ENCODE data around the gene COL19A1. TPM values are rescaled to one million over a fixed set of nuclear protein-coding genes. Genes with fewer than 3 reads are reported as not detected.

Gene COL19A1
- total RNA-seq, 1 donor from 2014 or later: 1.4 TPM

DNA sequence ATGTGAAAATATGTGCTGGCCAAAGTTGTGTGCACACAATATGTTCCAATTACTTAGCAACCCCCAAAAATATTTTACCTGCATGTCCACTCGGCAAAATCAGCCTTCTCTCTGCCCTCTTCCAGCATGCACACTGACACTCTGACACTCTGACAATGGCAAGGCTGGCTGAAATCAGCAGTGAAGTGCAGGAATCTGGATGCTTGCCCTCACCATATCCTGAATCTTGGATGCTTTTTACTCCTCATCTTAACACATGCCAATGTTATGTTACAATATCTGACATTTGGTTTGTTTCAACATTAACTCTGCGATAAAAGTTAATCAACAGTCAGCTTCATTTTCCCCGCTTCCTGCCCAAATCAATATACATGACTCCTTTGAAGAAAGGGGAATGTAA is 233.4 kb downstream of the COL19A1 start:
- intact Hi-C loops (cut with micrococcal nuclease): no loop called here

DNA sequence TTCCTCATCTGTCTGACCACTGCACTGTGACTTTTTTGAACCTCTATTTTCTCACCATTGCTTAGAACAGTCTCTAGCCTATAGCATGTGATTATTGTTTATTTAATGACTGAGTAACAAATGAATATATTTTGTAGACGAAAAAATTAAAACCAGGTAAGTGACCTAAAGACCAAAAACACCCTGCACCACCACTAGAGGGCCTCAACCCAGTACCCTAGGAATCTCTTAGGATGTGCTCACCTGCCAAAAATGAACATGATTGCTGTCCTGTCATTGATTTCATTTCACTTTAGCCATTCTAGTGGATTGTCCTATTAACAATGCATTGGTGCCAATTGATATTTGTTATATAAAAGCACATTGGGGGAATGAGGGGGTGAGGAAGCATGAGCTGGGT is 237.4 kb downstream of the COL19A1 start:
- DNase-seq: no peak
- ATAC-seq: no peak
- intact Hi-C loops (cut with micrococcal nuclease): no loop called here

More for the DNA sequence above, 233.4 kb downstream of the COL19A1 start:
- DNase-seq (no peak), ATAC-seq (no peak)

DNA sequence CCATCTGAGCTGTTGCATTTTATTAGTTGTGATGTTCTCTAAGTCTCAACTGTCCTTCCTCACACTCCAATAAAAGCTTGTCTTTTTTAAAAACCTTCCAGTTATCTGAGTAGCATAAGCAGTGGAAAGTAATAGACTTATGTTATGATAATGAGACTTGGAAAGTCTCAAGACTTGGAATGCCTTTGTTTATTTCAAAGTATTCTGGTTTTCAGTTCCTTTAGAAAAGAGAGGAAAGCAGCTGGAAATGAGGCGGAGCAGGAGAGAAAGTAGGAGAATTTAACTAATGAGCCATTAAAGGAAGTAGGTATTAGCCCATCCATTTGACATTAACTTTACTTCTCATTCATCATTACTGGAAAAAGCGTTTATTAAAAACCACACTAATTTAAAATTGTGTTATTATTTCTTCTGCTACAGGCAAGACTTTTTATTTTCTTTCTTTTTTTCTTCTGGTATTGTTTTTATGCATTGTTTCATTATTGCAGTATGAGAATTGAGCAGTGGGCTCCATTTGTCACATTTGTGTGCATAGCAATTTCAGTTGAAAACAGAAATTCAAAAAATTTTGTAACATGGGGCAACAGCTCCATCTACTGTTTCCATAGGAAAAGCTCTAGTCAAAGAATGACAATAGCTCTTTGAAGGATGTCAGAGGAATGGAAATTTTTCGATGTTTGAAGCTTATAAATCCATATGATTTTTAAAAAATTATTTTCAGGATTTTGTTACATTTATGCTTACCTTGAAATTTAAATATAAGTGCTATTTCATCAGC is 241.7 kb downstream of the COL19A1 start:
- DNase-seq (no peak), ATAC-seq (no peak)
- intact Hi-C loops (cut with micrococcal nuclease): loop anchor here (5.0 kb wide), 2 partner anchors 271 to 381 kb away; no protein-coding TSS in a partner anchor

DNA sequence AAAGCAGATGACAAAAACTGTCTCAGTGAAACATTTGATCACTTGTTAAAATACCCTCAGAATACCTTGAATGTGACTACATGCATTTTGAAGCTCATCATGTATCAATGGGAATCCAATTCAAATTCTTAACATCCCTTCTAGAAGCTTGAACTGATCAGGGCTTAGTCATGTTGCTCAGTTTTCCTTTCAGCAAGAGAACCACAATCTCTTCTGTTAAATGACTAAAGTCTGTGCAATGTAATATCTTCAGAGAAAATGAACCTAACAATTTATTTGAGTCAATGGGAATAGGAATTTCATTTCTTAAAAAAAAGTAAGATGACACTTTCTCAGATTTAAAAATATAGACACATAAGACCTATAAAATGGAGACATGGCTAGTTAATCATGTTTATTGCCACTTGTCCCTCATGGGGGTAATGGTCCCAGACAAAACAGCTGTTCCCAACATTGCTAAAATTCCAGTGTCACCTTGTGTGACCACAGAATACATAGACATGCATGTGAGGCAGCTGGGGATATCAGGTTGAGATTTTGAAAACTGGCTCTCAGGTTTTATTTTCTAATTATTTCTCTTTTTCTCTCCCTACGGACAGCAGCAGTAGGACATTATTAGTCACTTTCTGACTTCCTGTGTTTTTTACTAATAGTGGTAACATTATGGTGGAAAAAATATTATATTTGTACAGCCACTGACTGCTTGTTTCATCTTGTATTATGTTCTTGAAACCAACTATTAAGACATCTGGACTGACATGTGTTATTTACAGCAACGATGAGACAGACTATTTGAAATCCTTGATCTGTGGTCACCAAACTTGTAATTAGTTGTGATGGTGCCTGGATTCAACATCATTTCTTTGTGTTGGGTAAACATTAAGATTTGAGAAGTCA is 244.0 kb downstream of the COL19A1 start:
- ATAC-seq (no peak), DNase-seq (no peak)
- intact Hi-C loops (cut with micrococcal nuclease): no loop called here

DNA sequence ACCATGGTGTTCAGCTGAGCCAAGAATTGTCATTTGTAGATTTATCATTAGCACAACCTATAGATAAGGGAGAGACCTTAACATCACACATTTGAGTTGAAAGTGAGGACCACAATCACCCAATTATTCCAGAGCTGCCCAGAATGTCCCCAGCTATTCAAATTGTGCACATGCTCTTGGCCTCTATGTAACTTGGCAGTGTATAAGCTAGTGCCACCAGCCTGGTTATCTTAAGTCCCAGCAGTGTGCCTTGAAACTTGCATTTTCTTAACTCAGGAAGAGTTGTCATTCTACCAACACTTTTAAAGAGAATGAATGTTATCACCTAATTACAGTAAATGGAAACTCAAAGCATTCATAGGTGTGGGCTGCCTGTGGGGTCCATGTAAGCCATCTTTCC is 245.4 kb downstream of the COL19A1 start:
- intact Hi-C loops (cut with micrococcal nuclease): no loop called here
- ATAC-seq: no peak
- DNase-seq: no peak

DNA sequence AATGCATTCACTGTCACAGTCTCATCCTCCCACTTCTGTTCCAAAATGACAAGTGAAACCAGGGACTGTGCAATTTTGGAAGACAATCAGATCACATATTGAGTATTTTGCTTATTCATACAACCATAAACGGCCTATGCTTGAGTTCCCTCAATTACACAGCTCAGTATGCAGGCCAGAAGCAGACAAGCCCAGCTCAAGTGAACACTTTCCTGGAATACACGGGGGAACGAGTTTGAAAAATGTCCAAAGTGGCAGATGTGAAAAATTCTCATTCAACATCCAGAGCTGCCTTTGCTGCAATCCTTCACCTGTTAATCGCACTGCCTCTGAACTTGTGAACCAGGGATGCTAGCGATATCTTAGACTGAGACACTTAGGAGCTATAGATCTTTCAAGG is 246.4 kb downstream of the COL19A1 start:
- ATAC-seq (peak; percentile 64), DNase-seq (no peak)
- intact Hi-C loops (cut with micrococcal nuclease): no loop called here

DNA sequence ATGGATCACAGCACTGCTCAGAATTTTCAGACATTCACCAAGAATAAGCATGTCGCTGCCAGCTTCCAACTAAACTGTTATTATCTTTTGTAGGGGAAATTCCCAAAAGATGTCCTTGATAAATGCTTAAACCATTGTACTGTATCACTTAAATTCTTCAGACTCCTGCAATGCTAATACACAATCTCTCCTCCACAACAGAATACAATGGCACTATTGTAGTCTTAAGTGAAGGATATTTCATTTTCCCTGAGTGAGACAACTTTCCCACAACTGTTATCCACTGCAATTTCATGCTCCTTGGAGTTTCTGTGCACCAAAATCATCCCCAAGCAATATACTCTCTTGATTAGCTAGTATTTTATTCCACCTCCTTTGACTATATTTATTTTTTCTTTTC is 246.8 kb downstream of the COL19A1 start:
- intact Hi-C loops (cut with micrococcal nuclease): no loop called here
- DNase-seq (no peak), ATAC-seq (no peak)

DNA sequence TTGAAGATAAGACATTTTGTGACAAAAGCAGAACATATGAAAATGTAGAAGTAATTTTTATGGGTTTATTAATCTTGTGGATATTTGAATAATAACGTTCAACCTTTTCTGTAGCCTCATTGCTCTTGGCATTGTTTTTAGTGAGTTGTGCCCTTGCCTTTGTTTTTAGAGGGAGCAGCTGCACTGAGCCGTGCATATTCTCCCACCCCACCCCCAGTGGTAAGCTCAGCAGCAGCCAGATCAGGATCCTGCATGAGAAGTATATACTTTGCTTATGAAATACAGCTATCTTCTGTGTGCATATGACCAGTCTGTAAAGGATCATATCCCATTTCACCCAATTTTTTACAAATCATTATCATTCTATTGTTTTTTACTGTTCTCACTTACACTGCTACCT is 252.3 kb downstream of the COL19A1 start:
- intact Hi-C loops (cut with micrococcal nuclease): no loop called here
- DNase-seq: no peak
- ATAC-seq: no peak

DNA sequence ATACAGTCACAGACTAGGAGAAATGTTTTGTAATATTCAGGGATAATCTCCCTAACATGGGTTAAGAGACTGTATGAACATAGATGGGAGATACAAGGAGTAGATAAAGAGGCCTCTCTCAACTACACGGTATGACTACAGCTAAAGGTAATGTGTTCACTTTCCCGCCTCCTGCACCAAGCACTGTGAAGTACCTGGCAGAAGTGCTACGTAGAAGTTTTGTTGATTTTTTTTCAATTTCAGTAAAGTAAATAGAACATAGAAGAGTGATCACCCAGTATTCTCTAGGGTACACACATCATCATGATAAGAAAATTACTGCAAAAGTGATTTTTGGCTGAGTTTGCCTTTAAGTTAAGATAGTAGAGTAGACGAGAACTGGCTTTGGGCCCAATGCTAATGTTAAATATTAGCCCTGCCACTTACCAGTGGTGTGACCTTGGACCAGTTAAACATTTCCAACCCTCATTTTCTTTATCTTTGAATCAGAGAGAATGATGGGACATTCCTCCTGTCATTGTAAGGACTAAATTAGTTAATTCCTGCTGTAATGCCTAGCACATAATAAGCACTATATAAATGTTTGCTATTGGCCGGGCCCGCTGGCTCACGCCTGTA is 253.0 kb downstream of the COL19A1 start:
- intact Hi-C loops (cut with micrococcal nuclease): no loop called here
- ATAC-seq (no peak), DNase-seq (no peak)

DNA sequence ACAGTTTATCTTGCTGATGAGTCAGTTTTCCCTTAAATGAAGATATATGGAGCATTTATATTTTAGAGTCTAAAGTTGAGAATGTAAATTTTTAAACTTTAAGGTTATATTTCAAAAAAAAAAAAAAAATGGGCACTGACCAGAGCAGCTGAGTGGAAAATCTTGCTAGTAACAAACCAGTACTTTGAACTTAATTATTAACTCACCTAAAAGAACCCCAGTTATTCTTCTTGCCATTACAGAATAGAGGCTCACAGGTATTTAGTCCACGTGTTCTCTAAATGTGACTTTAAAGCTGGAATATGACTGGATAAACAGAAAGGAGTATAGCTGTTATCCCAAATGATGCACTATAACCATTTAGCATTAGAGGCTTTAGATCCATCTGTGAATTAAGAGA is 258.1 kb downstream of the COL19A1 start:
- DNase-seq (no peak), ATAC-seq (no peak)
- intact Hi-C loops (cut with micrococcal nuclease): no loop called here

DNA sequence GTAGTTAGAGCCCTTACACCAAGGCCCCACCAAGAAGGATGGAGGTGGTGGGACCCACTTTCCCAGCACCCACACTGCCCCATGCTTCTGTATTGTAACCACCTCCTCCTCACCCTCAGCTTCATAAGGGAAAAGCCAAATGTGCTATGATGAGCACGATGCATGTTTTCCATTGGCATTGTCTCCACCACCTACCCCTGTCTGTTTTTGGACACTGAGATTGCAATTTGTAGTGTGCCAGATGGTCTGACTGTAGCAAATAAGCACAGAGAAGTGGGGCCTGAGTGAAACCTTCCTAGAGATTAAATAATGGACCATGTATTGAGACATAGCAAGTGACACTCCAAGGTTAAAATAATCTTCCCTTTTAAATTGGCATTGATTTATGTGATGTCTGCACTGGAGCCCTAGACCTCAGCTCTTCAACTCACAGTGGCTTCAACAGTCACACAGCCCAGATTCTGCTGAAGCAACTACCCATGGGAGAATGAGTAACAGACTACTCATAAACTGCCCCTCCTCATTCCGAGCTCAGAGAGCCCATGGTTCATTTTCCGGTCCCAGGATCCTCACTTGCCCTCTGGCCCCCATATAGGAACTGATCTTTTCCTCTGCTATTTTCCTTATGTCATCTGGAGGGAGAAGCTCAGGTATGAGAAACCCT is 258.7 kb downstream of the COL19A1 start:
- DNase-seq: no peak
- intact Hi-C loops (cut with micrococcal nuclease): no loop called here
- ATAC-seq: peak; percentile 78

DNA sequence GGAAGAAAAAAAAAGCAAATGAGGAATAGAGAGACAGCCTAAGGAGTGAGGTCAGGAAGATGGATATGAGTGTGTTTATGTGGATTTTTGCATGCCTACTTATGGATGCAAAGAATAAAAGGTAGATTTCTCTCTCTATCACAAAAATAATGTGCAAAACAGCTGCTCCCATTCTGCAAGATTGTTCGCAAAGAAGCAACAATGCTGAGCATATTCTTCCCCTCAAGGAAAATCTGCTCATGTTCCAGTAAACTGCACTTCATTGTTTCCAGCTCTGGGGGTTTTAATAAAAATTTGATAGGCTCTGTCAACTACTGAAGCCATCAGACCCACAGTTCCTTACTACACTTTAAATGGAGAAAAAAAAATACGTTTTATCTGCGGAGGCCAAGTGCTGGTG is 259.2 kb downstream of the COL19A1 start:
- DNase-seq (no peak), ATAC-seq (no peak)
- intact Hi-C loops (cut with micrococcal nuclease): no loop called here

DNA sequence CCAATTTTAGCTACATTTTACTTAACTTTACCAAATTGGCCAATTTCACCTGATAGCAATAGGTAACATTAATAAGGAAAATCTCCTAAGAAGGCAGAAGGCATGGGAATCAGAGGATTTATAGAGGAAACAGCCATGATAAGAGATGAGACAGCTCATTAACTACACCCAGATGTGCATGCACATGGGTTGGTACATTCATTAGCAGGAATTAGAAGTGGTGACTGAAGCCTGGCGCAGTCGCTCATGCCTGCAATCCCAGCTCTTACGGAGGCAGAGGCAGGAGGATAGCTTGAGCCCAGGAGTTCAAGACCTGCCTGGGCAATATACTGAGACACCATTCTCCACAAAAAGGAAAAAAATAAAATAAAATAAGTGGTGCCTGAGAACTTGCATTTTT is 263.0 kb downstream of the COL19A1 start:
- ATAC-seq: no peak
- intact Hi-C loops (cut with micrococcal nuclease): no loop called here
- no peak for DNase-seq

DNA sequence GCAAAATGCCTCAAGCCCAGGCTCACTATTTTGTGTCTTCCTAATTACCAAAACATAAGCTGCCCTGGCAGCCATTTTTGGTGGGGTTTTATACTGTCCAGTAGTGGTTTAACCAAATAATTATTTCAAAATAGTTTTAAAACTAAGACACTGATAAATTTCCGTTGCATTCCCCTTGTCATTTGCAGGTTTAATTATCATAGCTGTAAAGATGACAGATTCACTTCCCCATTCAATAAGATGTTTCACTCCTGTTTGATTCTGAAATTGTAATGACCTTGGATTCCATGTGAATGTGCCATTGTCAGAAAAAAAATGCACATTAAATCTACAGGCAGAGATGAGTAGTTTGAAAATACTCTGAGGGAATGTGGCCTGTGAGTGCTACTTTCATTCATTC is 264.5 kb downstream of the COL19A1 start:
- intact Hi-C loops (cut with micrococcal nuclease): no loop called here
- ATAC-seq: no peak
- DNase-seq: no peak

DNA sequence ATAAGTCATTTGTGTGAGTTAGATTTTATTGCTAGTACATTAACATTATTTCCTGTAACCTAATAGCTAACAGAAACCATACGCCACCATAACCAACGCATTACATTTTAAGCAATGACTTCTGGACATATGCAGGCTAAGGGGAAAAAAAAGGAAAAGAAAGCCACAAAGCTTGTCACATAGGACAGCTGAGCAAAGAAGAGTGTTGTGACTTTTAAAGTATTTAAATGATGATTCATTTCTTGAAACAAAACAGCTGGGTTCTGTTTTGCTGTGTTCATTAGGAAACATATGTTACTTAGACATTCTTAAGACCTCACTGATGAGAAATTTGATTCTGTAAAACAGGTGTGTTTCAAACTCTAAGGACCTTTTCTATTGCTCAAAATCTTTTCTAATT is 265.2 kb downstream of the COL19A1 start:
- DNase-seq (no peak), ATAC-seq (no peak)
- intact Hi-C loops (cut with micrococcal nuclease): no loop called here

DNA sequence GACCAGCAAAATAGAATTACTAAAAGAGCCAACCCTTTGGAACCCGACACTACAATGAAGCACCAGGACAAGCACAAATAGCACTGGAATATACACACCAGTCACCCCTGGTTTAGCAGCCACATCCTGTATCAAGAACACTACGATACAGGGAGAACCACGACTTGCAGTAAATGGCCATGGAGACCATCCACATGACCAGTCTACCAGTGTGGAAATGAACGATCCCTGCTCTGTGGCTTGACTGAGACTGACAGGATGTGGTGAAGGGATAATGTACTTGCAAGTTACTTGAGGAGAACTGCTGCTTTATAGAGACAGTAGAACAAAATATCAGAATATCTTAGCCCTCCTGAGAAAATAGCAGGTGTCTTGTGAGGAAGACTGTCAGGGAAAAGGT is 266.9 kb downstream of the COL19A1 start:
- intact Hi-C loops (cut with micrococcal nuclease): no loop called here
- ATAC-seq (no peak), DNase-seq (no peak)

DNA sequence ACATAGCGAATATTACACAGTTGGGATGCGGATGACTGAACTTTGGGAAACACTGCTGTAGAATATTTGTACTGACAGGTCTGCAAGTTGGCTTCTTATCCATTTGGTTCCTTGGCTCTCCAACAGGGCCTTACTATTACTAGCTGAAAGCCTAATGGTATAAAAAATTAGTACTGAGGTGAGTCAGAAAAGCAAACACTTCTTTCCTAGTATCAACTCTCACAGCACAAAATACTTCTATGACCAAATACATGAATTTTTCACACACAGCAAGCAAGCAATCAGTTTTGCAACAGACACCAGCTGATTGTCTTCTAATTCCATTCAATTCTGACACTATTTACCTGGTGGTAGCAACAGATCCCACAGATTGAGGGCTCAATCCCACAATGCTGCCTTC is 268.2 kb downstream of the COL19A1 start:
- DNase-seq (no peak), ATAC-seq (no peak)
- intact Hi-C loops (cut with micrococcal nuclease): no loop called here

DNA sequence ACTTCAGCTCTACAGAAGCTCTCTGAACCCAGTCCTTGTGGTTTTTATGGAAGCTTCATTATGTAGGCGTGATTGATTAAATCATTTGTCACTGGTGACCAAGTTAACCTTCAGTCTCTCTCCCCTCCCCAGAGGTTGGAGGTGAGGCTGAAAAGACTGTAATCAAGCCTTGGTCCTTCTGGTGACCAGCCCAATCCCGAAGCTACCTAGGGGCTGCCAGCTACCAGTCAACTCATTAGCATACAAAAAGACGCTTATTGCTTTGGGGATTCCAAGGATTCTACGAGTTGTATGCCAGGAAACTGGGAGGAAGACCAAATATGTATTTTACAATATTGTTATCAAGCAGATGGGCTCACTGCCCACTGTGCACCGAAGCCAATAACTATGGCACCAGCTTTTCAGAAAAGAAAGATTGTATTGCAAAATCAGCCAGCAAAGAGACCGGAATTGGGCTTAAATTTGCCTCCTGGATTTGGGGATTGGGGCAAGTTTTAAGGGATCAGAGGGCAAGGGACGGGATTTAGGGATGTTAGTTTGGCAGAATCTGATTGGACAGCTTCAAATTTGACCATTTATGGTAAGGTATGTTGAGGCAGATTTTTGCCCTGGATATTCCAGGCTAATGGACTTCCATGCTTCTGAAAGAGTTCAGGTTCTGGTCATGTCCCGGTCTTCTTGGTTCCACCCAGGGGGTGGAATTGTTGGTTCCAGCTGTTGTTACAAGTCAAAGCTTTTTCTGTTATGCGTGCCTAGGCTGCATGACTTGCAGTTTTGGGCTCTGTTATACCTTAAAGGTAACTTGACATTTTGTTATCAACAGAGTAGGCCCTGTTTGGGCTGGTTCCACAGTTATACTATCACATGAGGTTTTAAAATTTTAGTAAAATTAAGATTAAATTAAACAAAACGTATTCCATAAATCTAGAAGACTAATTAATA is 269.1 kb downstream of the COL19A1 start:
- no peak for ATAC-seq
- DNase-seq: no peak
- intact Hi-C loops (cut with micrococcal nuclease): no loop called here

DNA sequence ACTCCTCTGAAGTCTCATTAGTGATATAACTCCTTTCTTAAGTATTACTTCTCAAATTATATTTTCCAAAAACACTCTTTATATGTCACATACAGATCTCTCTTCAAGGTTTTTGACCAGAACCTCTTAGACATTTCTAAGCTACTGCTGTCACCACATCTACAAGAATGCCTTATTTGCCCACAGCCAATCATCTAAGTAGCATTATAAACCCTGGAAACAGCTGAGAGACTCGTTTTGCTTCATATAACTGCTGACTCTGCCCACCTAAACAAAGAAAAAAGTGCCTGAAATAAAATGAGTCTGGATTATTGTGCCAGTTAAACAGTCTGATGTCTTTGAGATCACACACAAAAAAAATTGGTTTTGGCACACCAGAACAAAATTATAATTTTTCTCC is 270.6 kb downstream of the COL19A1 start:
- intact Hi-C loops (cut with micrococcal nuclease): no loop called here
- ATAC-seq: no peak

More for the DNA sequence above, 270.6 kb downstream of the COL19A1 start:
- no peak for DNase-seq

Data from left ventricle myocardium superior (tissue), 1 donor.